ENCODE data around the gene COQ8A. TPM values are rescaled to one million over a fixed set of nuclear protein-coding genes. Genes with fewer than 3 reads are reported as not detected.
"Not testable (repeated sequence)": the region's sequence is repeated elsewhere in the genome, so short reads cannot be mapped to it uniquely, and the experiment has no call there.

The COQ8A gene
- polyA plus RNA-seq, 1 of the 3 experiments (the other 2 are of a cell fraction) = 11.8 TPM

GRCh38 chr1:226995365-226996332, 55.6 kb downstream of the COQ8A start:
- Histone ChIP-seq H3K9me2 (no peaks in the 10 kb centered on the region), H3K27me3 (ENCODE audit: insufficient read depth) (no peaks in the 10 kb centered on the region), H3K36me3 (replicated peaks in 1 of 2; ENCODE audit: control insufficient read depth in 1 of 2, insufficient read depth in 2 of 2, low read length in 1 of 2) (peaks cover 20 to 28% of the 10 kb centered on the region in 2 experiments), H3K79me2 (ENCODE audit: insufficient read depth) (no peaks in the 10 kb centered on the region), H3K4me2 (no peak overlapping the region), H3K4me3 (ENCODE audit: low read depth in 2 of 2, low read length in 1 of 2) (no peak overlapping the region), H3K9me3 (no peaks in the 10 kb centered on the region), H2AFZ (ENCODE audit: low read depth) (no peak overlapping the region), H3K4me1 (ENCODE audit: control insufficient read depth in 1 of 2, insufficient read depth in 2 of 2, low read depth in 1 of 2, low read length in 1 of 2) (peaks cover 0 to 10% of the 10 kb centered on the region in 2 experiments; a peak in 2 of 4 replicates), H3F3A (replicated peaks; ENCODE audit: insufficient read depth) (no peaks in the 10 kb centered on the region), H3K9ac (no peak overlapping the region), H4K20me1 (ENCODE audit: insufficient read depth) (no peaks in the 10 kb centered on the region), H3K27ac (ENCODE audit: low read depth in 2 of 2, low read length in 1 of 2) (no peak overlapping the region)
- DNase-seq = no peak
- no peak for TF ChIP-seq REST (IDR thresholded peaks at IDR 0.05; ENCODE audit: low read depth, low read length)
- TF ChIP-seq YY1 (IDR thresholded peaks at IDR 0.05; ENCODE audit: low read depth) = no peak
- no peak for TF ChIP-seq TEAD4 (IDR thresholded peaks at IDR 0.05; ENCODE audit: borderline replicate concordance, insufficient read depth)
- no peak for TF ChIP-seq POLR2AphosphoS5 (IDR thresholded peaks at IDR 0.05; ENCODE audit: low read depth, low read length)
- no peak for TF ChIP-seq ZBTB33 (IDR thresholded peaks at IDR 0.05; ENCODE audit: borderline replicate concordance, low read depth)
- no peak for TF ChIP-seq MEF2A (IDR thresholded peaks at IDR 0.05; ENCODE audit: borderline replicate concordance, low read depth)
- TF ChIP-seq SIN3A (IDR thresholded peaks at IDR 0.05; ENCODE audit: borderline replicate concordance, low read depth, low read length) = no peak
- no peak for TF ChIP-seq SMC3 (IDR thresholded peaks at IDR 0.05; ENCODE audit: low read depth, low read length)
- no peak for TF ChIP-seq NRF1 (IDR thresholded peaks at IDR 0.05; ENCODE audit: low read depth, low read length)
- TF ChIP-seq NFIC (IDR thresholded peaks at IDR 0.05; ENCODE audit: borderline replicate concordance) = no peak
- TF ChIP-seq GATA2 (CRISPR knock-in tag; IDR thresholded peaks at IDR 0.05) = no peak
- no peak for TF ChIP-seq USF2 (IDR thresholded peaks at IDR 0.05; ENCODE audit: borderline replicate concordance, low read depth, low read length)
- no peak for TF ChIP-seq CHD2 (IDR thresholded peaks at IDR 0.05; ENCODE audit: low read length, partially characterized antibody)
- TF ChIP-seq FOSL2 (IDR thresholded peaks at IDR 0.05; ENCODE audit: borderline replicate concordance, low read depth) = no peak
- ChIA-PET CTCF (interaction anchor here (0.8 to 1.5 kb wide), 2 partner anchors 12 to 14 kb away, joined by 3 to 4 read pairs; no protein-coding TSS in a partner anchor), POLR2A (no interaction called here)
- WGBS (ENCODE audit: low lambda C conversion rate) = 90% methylated on average over 13 of the region's 13 CpGs

- H2AFZ ChIP-seq (ENCODE audit: low read depth); H3K9ac ChIP-seq; H3F3A ChIP-seq (replicated peaks; ENCODE audit: insufficient read depth); H3K27me3 ChIP-seq (ENCODE audit: insufficient read depth); POLR2A ChIA-PET; H4K20me1 ChIP-seq (ENCODE audit: insufficient read depth); H3K4me3 ChIP-seq (ENCODE audit: low read depth in 2 of 2, low read length in 1 of 2); H3K9me2 ChIP-seq; CTCF ChIA-PET; DNase-seq; H3K79me2 ChIP-seq (ENCODE audit: insufficient read depth); H3K4me1 ChIP-seq (ENCODE audit: control insufficient read depth in 1 of 2, insufficient read depth in 2 of 2, low read depth in 1 of 2, low read length in 1 of 2); H3K27ac ChIP-seq (ENCODE audit: low read depth in 2 of 2, low read length in 1 of 2); H3K9me3 ChIP-seq; H3K4me2 ChIP-seq: not testable (repeated sequence)
- peaks cover 35 to 37% of the 10 kb centered on the region in 2 experiments for H3K36me3 ChIP-seq (replicated peaks in 1 of 2; ENCODE audit: control insufficient read depth in 1 of 2, insufficient read depth in 2 of 2, low read length in 1 of 2)
- 97% methylated on average over 2 of the region's 2 CpGs for WGBS (ENCODE audit: low lambda C conversion rate)
Observed at GRCh38 chr1:226999579-226999978, 59.5 kb downstream of the COQ8A start.
